OCI-LY3 (cell line): ENCODE results near the gene LENG9.

Source experiments
- CTCF ChIP-seq: fragments of 200-600, 300-600 bp; sonication (generic); IDR thresholded peaks from 2 replicates; pipeline ENCODE4 v1.5.1; 2014; ENCODE audit warnings: antibody characterized with exemption, low read length, low read depth
- EZH2phosphoT487 ChIP-seq: fragments of 200-600 bp; shearing (Covaris generic); IDR thresholded peaks from 2 replicates; pipeline ENCODE4 v1.6.1; 2018; ENCODE audit warnings: antibody characterized with exemption, mixed run types, low read depth

- no peak for TF ChIP-seq CTCF
- TF ChIP-seq EZH2phosphoT487: no peak
These were observed 45.3 kb downstream of the LENG9 start for GRCh38 chr19:54418030-54418929.
